GM12878 (cell line): ENCODE data around the gene GPBAR1. TPM values are rescaled to one million over a fixed set of nuclear protein-coding genes. Genes with fewer than 3 reads are reported as not detected.
A peak's percentile ranks its signal among the peaks of the same experiment; 100 is the strongest.

Experiments
- ATAC-seq: fragments of 200-7000 bp; cut with Tn5 transposase; 3 replicates; pipeline ENCODE4 v1.9.1; 2020; ENCODE audit warnings: mild to moderate bottlenecking, moderate library complexity
- BruUV-seq: library from RNA; stranded (reverse); fragments of 400-500 nt; replicated peaks from 2 replicates; lab custom pipeline; 2021; lab: Mats Ljungman, UMichigan
- CTCF ChIA-PET: fragments of 300-600 bp; sonication (Branson Sonifier 250); formaldehyde crosslinking; extraction: SDS; loops from one replicate; lab custom pipeline; 2021; ENCODE audit warnings: inconsistent platforms; lab: Yijun Ruan, JAX
- POLR2A ChIA-PET: fragments of 350-600 bp; formaldehyde crosslinking; extraction: SDS; loops from one replicate; lab custom pipeline; 2021; ENCODE audit warnings: inconsistent platforms; lab: Charles Lee
- RAD21 ChIA-PET: fragments of 300-600 bp; sonication (Branson Sonifier 250); formaldehyde crosslinking; loops from one replicate; lab custom pipeline; 2023; ENCODE audit warnings: antibody characterized with exemption; ENCODE audit not compliant: unreplicated experiment; lab: Charles Lee
- SMC1A ChIA-PET: fragments of 300-600 bp; sonication (Branson Sonifier 250); formaldehyde crosslinking; loops from one replicate; lab custom pipeline; 2023; ENCODE audit not compliant: unreplicated experiment, uncharacterized antibody; lab: Charles Lee
- DNase-seq: peaks from one replicate; pipeline ENCODE4 v3.0.0-alpha.2; 2011; ENCODE audit warnings: low read depth, low spot score
- FAIRE-seq: peaks from 3 replicates; lab custom pipeline; 2011; peaks lifted over from hg19 to GRCh38; lab: Jason Lieb, UNC
- H2AFZ ChIP-seq: 2 replicates; pipeline ENCODE4 v1.6.0; 2011; ENCODE audit warnings: low read depth, low read length, control low read depth; ENCODE audit not compliant: control insufficient read depth
- H3K27ac ChIP-seq: 2 replicates; pipeline ENCODE4 v1.5.1; 2011; ENCODE audit warnings: control low read depth; ENCODE audit not compliant: control insufficient read depth, insufficient read depth
- H3K27me3 ChIP-seq, 2 experiments: replicated peaks in 1 of 2; 2 replicates each; pipeline versions ENCODE4 v1.6.0 to v1.6.1; 2011; ENCODE audit warnings: low read length in 1 of 2; ENCODE audit not compliant: control insufficient read depth in 2 of 2, insufficient read depth in 2 of 2
- H3K36me3 ChIP-seq, 2 experiments: 2 replicates each; pipeline ENCODE4 v1.5.1; 2011; ENCODE audit warnings: low read length in 1 of 2; ENCODE audit not compliant: control insufficient read depth in 2 of 2, insufficient read depth in 2 of 2
- H3K4me1 ChIP-seq: 2 replicates; pipeline ENCODE4 v1.6.1; 2011; ENCODE audit warnings: mild to moderate bottlenecking, low read length, moderate library complexity, mixed read lengths; ENCODE audit not compliant: control insufficient read depth, insufficient read depth
- H3K4me2 ChIP-seq: 2 replicates; pipeline ENCODE4 v1.6.0; 2011; ENCODE audit warnings: control low read depth; ENCODE audit not compliant: control insufficient read depth, insufficient read depth
- H3K4me3 ChIP-seq: fragments of 200-600 bp; sonication (generic); 2 replicates; pipeline ENCODE4 v1.5.1; 2016
- H3K79me2 ChIP-seq: 2 replicates; pipeline ENCODE4 v1.6.0; 2011; ENCODE audit warnings: low read length; ENCODE audit not compliant: control insufficient read depth, insufficient read depth
- H3K9ac ChIP-seq: 2 replicates; pipeline ENCODE4 v1.8.0; 2011; ENCODE audit warnings: low read length, control low read depth, mixed read lengths; ENCODE audit not compliant: control insufficient read depth, insufficient read depth
- H3K9me3 ChIP-seq: replicated peaks from 3 replicates; pipeline ENCODE4 v1.5.1; 2011; ENCODE audit warnings: mild to moderate bottlenecking, low read length; ENCODE audit not compliant: control insufficient read depth, insufficient read depth
- H4K20me1 ChIP-seq: 2 replicates; pipeline ENCODE4 v1.6.0; 2011; ENCODE audit not compliant: control insufficient read depth, insufficient read depth
- CHD4 ChIP-seq: fragments of 200-600 bp; sonication (generic); IDR thresholded peaks from 2 replicates; pipeline ENCODE4 v1.6.1; 2016; ENCODE audit warnings: mild to moderate bottlenecking
- EGR1 ChIP-seq, 2 experiments: IDR thresholded peaks; 1 replicate in 1 of 2; 2 replicates in 1 of 2; pipeline ENCODE4 v1.6.1; 2011 to 2012; ENCODE audit warnings: low read depth in 2 of 2, low read length in 2 of 2, borderline replicate concordance in 1 of 2, mild to moderate bottlenecking in 1 of 2, moderate library complexity in 1 of 2
- EZH2 ChIP-seq: IDR thresholded peaks from 2 replicates; pipeline ENCODE4 v1.6.1; 2012; ENCODE audit warnings: low read depth, mild to moderate bottlenecking, control low read depth, inconsistent platforms, low read length, borderline replicate concordance; ENCODE audit not compliant: control insufficient read depth
- FOS ChIP-seq: IDR thresholded peaks from 3 replicates; pipeline ENCODE4 v1.6.1; 2011; ENCODE audit warnings: borderline replicate concordance; ENCODE audit not compliant: insufficient read length; ENCODE audit errors: extremely low read depth
- IKZF1 ChIP-seq: fragments of 450-650 bp; conservative IDR thresholded peaks from 2 replicates; pipeline ENCODE4 v1.6.1; 2017; ENCODE audit warnings: antibody characterized with exemption, mild to moderate bottlenecking
- IKZF2 ChIP-seq, 2 experiments: fragments of 450-650 bp; IDR thresholded peaks; 2 replicates each; pipeline ENCODE4 v1.6.1; 2017; ENCODE audit warnings: mild to moderate bottlenecking in 2 of 2, moderate library complexity in 2 of 2
- MEF2B ChIP-seq: fragments of 450-650 bp; IDR thresholded peaks from 2 replicates; pipeline ENCODE4 v1.6.1; 2018; ENCODE audit warnings: mild to moderate bottlenecking, moderate library complexity; ENCODE audit not compliant: partially characterized antibody, poor library complexity, severe bottlenecking
- NBN ChIP-seq: fragments of 450-650 bp; IDR thresholded peaks from 2 replicates; pipeline ENCODE4 v1.6.1; 2016
- NFIC ChIP-seq: IDR thresholded peaks from 2 replicates; pipeline ENCODE4 v1.6.1; 2012; ENCODE audit warnings: low read depth, mild to moderate bottlenecking, inconsistent platforms, low read length, moderate library complexity
- POLR2AphosphoS5 ChIP-seq: IDR thresholded peaks from 2 replicates; pipeline ENCODE4 v1.6.1; 2011; ENCODE audit warnings: mild to moderate bottlenecking, low read length, inconsistent platforms
- SMC3 ChIP-seq: IDR thresholded peaks from 2 replicates; pipeline ENCODE4 v1.6.1; 2011; ENCODE audit warnings: low read length, improper control_type of control experiment, borderline replicate concordance
- SUZ12 ChIP-seq: fragments of 200-600 bp; sonication (generic); IDR thresholded peaks from one replicate; pipeline ENCODE4 v1.6.1; 2018; ENCODE audit warnings: antibody characterized with exemption, mild to moderate bottlenecking; ENCODE audit not compliant: unreplicated experiment
- ZBED1 ChIP-seq: IDR thresholded peaks from 2 replicates; pipeline ENCODE4 v1.6.1; 2016; ENCODE audit warnings: borderline replicate concordance
- ZNF274 ChIP-seq: IDR thresholded peaks from one replicate; pipeline ENCODE4 v1.8.0; 2011; ENCODE audit not compliant: insufficient read length, insufficient read depth
- WGBS: methylation state at CpG from one replicate; pipeline ENCODE4 v1.1.6; 2016; ENCODE audit warnings: low lambda C conversion rate; ENCODE audit not compliant: insufficient replicate concordance, insufficient coverage; ENCODE audit errors: missing lambda C conversion rate; 5-methylcytosine and 5-hydroxymethylcytosine counted together
- in situ Hi-C: fragments of 300-500 bp; cut with MboI; formaldehyde crosslinking; loops from 9 replicates; pipeline ENCODE4 v1.14.3; 2018; ENCODE audit warnings: mixed read lengths
- intact Hi-C: fragments of 100-400 bp; cut with micrococcal nuclease; formaldehyde crosslinking; loops from one replicate; pipeline ENCODE4 v1.14.2; 2022; ENCODE audit not compliant: unreplicated experiment
- polyA plus RNA-seq, 11 experiments: library from polyadenylated mRNA; depleted of rRNA in 4 of 11; unstranded in 6 of 11; stranded (reverse) in 5 of 11; fragments of >200 nt; fragmentation: Nextera tagmentation in 4 of 11; fragmentation: Illumina TruSeq in 1 of 11; extraction: Ambion mirVana in 4 of 11; extraction: Trizol in 1 of 11; gene quantifications; 1 replicate in 1 of 11; 2 replicates in 10 of 11; pipeline versions ENCODE4 v1.2.1 to v1.2.3, GENCODE V29; 2011 to 2016; ENCODE audit warnings: inconsistent platforms in 2 of 11, missing spikeins in 2 of 11, low read depth in 1 of 11
- total RNA-seq, 4 experiments: library from RNA; depleted of rRNA in 3 of 4; stranded (reverse); fragments of >200 nt in 3 of 4; fragmentation: Illumina TruSeq in 1 of 4; extraction: Trizol in 1 of 4; gene quantifications; 2 replicates each; pipeline versions ENCODE4 v1.2.1 to v1.2.3, GENCODE V29; 2013 to 2021
- TF ChIP-seq, protein P1 (sequence below): fragments of 450-650 bp; formaldehyde crosslinking; IDR thresholded peaks from 2 replicates; pipeline ENCODE4 v1.4.0; 2020; ENCODE audit warnings: mild to moderate bottlenecking, moderate library complexity
- TF ChIP-seq, protein P2 (sequence below): IDR thresholded peaks from 2 replicates; pipeline ENCODE4 v1.6.1; 2012; ENCODE audit warnings: low read length, inconsistent platforms

Gene GPBAR1
- total and polyA plus RNA-seq, 10 of the 15 experiments (the other 5 are each of a cell fraction or from before 2014, with no cell fraction given), result 0.03 to 0.36 (median 0.11) TPM; not detected in 3

DNA sequence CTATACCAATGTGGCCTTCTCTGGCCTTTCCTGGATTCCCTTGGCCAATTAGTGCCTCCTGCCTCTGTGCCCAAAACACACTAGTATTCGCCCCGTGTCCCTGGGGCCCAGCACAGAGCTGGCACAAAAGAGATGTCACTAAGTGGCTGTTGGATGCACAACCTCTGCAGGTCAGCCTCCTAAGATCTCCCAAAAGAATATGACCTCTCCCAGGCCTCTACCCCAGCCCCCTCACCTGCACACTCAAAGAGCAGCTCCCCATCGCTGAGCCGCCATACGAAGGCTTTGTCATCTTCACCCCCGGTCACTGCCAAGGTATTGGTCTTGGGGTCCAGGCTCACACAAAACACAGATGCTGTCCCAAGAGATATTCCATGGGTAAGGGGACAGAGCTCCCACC lies 6.4 kb downstream of the GPBAR1 start (continued):
- TF ChIP-seq FOS (no peak), IKZF2 (IDR thresholded peaks at IDR 0.05) (no peak)

DNA sequence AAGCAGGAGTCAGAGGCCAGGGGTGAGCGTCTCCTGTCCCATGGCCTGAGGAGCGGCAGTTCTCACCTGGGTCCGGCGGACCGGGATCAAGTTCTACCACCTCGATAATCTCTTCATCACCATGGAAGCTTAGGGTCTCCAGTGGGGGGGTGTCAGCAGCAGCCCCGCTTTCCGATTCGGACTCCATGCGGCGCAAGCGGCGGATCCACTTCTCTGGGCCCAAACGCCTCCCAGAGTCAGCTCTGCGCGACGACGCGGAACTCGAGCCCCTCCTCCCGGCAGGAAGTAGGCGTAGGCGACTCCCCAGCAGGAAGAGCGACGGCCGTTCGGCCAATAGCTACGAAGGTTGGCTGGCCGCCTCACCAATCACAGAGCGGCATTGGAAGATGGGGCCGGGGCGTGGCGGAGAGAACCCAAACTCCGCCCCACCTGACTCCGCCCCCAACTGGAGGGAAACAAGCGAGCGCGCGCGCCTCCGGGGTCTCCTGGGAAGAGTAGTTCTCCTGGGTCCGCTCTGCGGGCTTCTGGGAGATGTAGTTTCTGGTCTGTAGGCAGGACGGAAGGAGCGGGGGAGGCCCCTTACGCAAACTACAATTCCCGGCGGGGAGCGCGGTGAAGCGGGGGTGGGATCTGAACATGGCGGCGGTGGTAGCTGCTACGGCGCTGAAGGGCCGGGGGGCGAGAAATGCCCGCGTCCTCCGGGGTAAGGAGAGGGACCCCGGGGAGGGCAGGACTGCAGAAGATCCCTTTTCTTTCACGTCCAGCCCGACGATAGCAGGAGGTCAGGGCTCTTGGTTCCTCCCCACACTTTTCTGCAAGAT lies 9.3 kb downstream of the GPBAR1 start, which contains the start of the genes AAMP and PNKD:
Gene AAMP (minus strand): TSS at position 238 of the 821 bp plus-strand sequence. CDS start 51 bp downstream, at position 187.
Gene PNKD (plus strand): TSS at position 620 of the 821 bp plus-strand sequence. CDS start 17 bp downstream, at position 637.
- SMC1A ChIA-PET, result interaction anchor here (0.8 to 7.6 kb wide), 10 partner anchors 18 to 139 kb away, joined by 3 to 194 read pairs (median 4); partner anchors contain the start of genes CATIP and TMBIM1
- WGBS, result 1% methylated on average over 62 of the region's 64 CpGs
- DNase-seq (peak; percentile 96), ATAC-seq (peak; percentile 92), FAIRE-seq (peak; percentile 98)
- intact Hi-C loops, result loop anchor here (1.0 to 5.0 kb wide), 3 partner anchors 83 to 297 kb away; partner anchors contain the start of genes CNOT9 and USP37
- no peaks in the 10 kb centered on the region for H3K9me3 ChIP-seq
- POLR2A ChIA-PET, result interaction anchor here (0.6 to 6.8 kb wide), 13 partner anchors 12 to 127 kb away, joined by 3 to 84 read pairs (median 5); partner anchors contain the start of gene ARPC2
- CTCF ChIA-PET, result interaction anchor here (0.6 to 7.0 kb wide), 17 partner anchors 10 to 982 kb away, joined by 3 to 154 read pairs (median 6); partner anchors contain the start of genes ARPC2, CATIP, GPBAR1 and RNF25
- peak within 1 kb of the TSS; percentile 90 for H3K4me2 ChIP-seq
- RAD21 ChIA-PET, result interaction anchor here (0.7 to 7.3 kb wide), 18 partner anchors 9 to 417 kb away, joined by 3 to 141 read pairs (median 4); partner anchors contain the start of genes BCS1L, CTDSP1, TMBIM1 and ZNF142
- no TSS peak for BruUV-seq
- H3K27me3 ChIP-seq, result no peaks in the 10 kb centered on the region
- peaks cover 19% of the 10 kb centered on the region for H3K79me2 ChIP-seq
- peak within 1 kb of the TSS; percentile 90 for H3K4me3 ChIP-seq
- peak within 1 kb of the TSS; percentile 81 for H3K9ac ChIP-seq
- H4K20me1 ChIP-seq, result no peaks in the 10 kb centered on the region
- H3K4me1 ChIP-seq, result peaks cover 18% of the 10 kb centered on the region
- peaks cover 18 to 20% of the 10 kb centered on the region in 2 experiments for H3K36me3 ChIP-seq
- in situ Hi-C loops, result no loop called here
- H3K27ac ChIP-seq, result peak within 1 kb of the TSS; percentile 74
- H2AFZ ChIP-seq, result peak within 1 kb of the TSS; percentile 82
- TF ChIP-seq, protein P1, sequence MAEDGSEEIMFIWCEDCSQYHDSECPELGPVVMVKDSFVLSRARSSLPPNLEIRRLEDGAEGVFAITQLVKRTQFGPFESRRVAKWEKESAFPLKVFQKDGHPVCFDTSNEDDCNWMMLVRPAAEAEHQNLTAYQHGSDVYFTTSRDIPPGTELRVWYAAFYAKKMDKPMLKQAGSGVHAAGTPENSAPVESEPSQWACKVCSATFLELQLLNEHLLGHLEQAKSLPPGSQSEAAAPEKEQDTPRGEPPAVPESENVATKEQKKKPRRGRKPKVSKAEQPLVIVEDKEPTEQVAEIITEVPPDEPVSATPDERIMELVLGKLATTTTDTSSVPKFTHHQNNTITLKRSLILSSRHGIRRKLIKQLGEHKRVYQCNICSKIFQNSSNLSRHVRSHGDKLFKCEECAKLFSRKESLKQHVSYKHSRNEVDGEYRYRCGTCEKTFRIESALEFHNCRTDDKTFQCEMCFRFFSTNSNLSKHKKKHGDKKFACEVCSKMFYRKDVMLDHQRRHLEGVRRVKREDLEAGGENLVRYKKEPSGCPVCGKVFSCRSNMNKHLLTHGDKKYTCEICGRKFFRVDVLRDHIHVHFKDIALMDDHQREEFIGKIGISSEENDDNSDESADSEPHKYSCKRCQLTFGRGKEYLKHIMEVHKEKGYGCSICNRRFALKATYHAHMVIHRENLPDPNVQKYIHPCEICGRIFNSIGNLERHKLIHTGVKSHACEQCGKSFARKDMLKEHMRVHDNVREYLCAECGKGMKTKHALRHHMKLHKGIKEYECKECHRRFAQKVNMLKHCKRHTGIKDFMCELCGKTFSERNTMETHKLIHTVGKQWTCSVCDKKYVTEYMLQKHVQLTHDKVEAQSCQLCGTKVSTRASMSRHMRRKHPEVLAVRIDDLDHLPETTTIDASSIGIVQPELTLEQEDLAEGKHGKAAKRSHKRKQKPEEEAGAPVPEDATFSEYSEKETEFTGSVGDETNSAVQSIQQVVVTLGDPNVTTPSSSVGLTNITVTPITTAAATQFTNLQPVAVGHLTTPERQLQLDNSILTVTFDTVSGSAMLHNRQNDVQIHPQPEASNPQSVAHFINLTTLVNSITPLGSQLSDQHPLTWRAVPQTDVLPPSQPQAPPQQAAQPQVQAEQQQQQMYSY (CRISPR knock-in tag), result no peak
- TF ChIP-seq EZH2, result no peak
- TF ChIP-seq ZNF274, result no peak
- TF ChIP-seq NFIC, result no peak
- peak; percentile 90 for TF ChIP-seq NBN
- peak; percentile 100 for TF ChIP-seq IKZF1
- TF ChIP-seq POLR2AphosphoS5, result peak; percentile 85; the same call in 1 of the 2 replicates
- TF ChIP-seq, protein P2, sequence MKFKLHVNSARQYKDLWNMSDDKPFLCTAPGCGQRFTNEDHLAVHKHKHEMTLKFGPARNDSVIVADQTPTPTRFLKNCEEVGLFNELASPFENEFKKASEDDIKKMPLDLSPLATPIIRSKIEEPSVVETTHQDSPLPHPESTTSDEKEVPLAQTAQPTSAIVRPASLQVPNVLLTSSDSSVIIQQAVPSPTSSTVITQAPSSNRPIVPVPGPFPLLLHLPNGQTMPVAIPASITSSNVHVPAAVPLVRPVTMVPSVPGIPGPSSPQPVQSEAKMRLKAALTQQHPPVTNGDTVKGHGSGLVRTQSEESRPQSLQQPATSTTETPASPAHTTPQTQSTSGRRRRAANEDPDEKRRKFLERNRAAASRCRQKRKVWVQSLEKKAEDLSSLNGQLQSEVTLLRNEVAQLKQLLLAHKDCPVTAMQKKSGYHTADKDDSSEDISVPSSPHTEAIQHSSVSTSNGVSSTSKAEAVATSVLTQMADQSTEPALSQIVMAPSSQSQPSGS, result no peak
- no peak for TF ChIP-seq ZBED1
- TF ChIP-seq EGR1 (IDR thresholded peaks at IDR 0.05; ENCODE audit: borderline replicate concordance in 1 of 2, low read depth in 2 of 2, low read length in 2 of 2), result peak in 1 of 2 experiments; percentile 99; a peak in 2 of 3 replicates
- TF ChIP-seq SUZ12, result no peak
- TF ChIP-seq CHD4, result no peak
- peak; percentile 18; the same call in 1 of the 2 replicates for TF ChIP-seq SMC3
- no peak for TF ChIP-seq MEF2B
